Stimulated activated CD4-positive, alpha-beta T cell treated with anti-CD3 and anti-CD28 coated beads, Interleukin-1b, Interleukin-23, amount 100 ng/mL, for 48 hours (primary cell): Measurements from ENCODE around the gene MAPK8.

Source experiments
- DNase-seq: peaks from one replicate; pipeline ENCODE4 v3.0.0-alpha.2; 2020

The MAPK8 gene

DNA sequence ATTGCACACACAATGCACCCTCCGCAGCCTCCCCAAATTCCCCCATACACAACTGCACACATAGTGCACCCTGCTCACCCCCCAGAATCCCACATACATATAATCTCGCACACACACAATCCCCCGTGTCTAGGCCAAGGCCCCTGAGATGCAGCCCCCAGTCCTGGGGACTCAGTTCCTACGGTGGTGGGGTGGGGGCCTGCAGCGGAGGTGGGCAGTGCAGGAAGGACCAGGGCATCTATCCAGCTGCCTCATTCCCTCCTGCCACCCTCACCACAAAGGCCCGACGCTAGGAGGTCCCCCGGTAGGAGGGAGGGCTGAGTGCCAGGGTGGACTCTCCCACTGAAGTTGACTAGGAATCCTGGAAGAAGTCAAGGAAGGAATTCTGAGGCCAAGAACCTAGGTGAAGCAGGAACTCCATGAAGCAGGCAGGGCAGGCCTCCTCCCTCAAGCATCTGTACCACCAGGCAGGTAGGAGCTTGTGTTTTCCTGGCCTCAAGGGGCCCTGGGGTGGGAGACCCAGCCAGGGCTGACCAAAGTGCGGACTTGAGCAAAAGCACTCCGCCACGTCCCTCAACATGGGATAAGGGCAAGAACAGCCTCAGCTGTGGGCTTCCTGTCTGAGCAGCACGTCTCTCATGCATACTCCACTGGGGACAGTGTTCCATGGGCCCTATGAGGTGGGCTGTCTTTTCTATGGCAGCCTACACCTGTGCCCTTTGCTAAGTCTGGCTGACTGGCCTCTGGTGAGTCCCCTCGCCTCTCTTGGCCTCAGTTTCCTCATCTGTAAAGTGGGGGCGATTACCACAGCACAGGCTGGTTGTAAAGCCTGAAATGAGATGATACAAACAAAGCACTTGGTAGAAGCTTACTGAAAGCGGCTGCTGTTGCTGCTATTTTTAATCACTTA is 145.7 kb downstream of the MAPK8 start:
- no peak for DNase-seq

DNA sequence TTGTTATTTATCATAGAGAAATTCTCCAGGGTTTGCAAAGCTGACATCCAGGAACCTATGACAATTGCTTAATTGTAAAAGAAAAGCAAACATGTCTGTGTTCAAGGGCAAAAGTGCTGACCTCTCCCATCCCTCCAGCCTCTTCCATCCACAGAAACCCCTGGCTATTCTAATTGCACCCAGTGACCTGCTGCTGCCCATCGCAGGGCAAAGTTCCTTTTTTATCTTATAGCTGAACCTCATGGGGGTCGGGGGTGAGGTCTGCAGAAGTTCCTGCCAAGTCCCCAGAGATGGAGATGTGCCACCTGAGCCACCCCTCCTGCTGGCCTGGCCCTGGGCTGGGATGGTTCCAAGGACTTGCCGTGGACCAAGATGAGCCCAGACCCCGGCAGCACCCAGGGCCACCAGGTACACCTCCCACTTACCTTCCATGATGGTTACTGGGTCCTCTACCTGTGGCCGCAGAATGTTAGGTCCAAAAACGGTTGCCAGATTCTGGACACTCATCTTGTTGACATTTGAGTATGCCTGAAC is 146.5 kb downstream of the MAPK8 start:
- no peak for DNase-seq

DNA sequence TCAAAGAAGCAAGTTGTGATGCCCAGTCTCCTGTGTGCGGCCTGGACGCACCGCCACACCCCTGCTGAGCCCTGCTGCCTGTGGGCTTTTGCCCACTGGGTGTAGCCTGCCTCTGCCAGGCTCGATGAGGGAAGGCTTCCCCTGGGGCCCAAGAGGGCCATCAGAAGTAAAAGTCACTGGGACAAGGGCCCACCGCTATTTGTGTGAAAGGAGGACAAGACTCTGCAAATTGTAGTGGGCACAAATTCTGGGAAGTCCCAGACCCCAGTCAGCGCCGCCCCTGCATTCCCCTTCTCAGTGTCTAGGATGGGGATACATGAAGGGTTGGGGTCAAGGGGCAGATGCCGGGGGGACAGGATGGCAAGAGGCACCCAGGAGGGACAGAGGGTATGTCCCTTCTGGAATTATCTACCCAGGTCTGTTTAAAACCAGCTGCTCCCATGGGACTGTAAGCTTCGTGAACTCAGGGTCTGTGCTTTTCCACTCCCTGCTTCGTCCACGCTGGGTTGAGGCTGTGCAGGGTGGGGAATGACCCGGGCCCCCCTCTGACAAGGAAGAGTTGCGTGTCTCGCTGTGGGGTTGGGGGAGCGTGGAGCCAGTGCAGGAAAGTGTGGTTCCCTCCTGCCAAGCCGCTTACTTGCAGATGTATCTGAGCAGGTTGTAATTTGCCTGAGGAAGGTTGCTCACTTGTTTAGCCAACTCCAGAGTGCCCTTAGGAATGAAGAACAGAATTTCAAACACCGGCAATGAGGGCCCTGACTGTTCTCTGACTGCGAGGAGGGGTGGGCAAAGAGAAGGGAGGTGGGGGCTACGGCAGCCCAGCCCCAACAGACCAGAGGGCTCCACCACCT is 147.2 kb downstream of the MAPK8 start:
- DNase-seq: no peak

DNA sequence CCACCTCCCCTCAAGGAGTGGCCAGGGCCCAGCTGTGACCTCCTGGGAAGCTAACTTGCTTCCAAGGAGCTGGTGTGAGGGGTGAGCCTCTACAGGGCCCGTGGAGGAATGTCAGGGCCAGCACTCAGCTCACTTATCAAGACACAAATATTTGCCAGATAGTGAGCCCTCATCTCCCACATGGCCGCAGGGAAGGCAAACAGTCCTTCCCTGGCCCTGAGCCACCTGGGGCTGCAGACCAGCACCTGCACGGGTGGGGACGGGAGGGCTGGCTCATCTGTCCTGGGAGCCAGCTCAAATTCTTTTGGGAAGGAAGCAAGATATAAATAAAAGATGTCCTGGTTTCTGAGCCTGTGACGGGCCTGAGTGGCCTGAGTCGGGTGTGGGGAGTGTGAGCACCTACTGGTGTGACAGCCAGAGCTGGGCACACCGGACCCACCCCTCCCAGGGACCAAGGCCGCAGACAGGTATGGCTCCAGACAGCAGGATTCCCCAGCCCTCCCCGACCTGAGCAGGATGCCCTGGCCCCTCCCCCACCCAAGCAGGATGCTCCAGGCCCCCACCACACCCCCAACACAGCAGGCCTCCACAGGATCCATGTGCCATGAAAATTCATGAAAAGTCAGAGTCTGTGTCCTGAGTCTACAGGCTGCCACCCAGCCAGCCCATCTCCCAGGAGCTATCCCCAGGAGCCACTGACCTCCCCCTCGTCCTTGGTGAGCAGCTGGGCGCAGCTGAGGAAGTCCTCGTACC is 148.0 kb downstream of the MAPK8 start:
- no peak for DNase-seq

DNA sequence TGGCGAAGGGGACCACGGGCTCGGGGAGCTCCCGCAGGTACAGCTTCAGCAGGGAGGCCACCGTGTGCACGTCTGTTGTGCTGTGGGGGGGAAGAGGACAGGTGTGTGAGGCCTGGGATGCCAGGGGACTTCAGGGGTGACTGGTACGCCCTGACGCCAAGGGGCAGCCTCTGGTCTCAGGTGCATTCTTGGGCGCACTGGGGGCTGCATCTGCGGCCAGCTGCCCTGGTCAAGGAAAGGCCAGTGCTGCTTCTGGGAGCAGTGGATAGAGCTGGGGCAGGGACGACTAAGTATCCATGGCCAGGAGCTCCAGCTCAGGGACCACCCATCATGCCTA is 148.5 kb downstream of the MAPK8 start:
- DNase-seq: no peak

DNA sequence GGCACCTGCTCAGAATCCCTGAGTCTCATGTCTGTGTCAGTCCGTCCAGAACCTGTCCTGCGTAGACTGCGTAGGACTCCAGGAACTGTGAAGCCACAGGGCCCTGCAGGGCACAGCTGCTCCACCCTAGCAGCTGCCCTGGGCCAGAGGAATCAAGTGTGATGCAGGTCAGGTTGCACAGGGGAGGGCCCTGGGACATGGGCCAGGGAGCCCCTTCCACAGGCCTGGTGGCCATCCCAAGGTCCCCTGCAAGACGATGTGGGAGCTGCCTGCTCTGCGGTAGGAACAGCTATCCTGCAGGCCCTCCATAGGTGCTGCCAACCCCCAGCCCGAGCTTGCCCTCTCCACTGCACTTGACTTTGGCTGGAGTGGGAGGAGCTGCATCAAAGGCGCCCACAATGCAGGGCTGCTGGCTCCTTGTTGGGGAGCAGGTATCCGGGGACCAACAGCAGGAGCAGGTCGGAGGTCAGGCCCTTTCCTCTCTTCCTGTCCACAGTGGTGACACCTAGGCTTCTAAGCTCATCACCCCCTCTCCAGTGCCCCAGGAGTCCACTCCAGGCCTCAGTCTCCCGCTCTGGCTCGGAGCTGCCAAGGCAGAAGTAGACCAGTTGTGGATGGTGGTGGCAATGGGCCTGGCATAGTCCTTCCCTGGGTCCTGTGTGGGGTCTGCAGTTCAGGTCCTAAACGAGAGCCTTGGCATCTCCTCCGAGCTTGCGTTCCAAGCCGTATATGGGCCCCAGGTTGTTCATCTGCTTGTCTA is 149.1 kb downstream of the MAPK8 start:
- DNase-seq: no peak

DNA sequence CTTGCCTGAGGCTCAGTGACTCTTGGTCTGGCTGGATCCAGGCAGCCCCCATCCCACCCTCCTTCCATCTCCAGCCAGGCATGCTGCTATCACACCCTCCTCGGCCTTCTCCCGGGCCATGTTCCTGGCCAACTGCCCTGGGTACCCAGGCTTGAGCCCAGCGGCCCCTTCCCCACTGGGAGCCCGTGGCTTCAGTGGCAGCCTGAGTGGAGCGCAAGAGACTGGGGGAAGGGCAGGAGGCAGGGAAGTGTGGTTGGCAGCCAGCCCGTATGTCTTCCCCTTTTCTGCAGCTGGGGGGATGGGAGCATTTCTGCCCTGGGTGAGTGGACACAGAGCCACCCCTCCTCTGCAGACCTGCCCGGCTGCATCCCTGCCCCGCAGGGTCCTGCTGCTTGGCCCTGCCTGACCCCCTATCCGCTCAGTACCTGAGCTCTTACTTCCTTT is 149.9 kb downstream of the MAPK8 start:
- no peak for DNase-seq

DNA sequence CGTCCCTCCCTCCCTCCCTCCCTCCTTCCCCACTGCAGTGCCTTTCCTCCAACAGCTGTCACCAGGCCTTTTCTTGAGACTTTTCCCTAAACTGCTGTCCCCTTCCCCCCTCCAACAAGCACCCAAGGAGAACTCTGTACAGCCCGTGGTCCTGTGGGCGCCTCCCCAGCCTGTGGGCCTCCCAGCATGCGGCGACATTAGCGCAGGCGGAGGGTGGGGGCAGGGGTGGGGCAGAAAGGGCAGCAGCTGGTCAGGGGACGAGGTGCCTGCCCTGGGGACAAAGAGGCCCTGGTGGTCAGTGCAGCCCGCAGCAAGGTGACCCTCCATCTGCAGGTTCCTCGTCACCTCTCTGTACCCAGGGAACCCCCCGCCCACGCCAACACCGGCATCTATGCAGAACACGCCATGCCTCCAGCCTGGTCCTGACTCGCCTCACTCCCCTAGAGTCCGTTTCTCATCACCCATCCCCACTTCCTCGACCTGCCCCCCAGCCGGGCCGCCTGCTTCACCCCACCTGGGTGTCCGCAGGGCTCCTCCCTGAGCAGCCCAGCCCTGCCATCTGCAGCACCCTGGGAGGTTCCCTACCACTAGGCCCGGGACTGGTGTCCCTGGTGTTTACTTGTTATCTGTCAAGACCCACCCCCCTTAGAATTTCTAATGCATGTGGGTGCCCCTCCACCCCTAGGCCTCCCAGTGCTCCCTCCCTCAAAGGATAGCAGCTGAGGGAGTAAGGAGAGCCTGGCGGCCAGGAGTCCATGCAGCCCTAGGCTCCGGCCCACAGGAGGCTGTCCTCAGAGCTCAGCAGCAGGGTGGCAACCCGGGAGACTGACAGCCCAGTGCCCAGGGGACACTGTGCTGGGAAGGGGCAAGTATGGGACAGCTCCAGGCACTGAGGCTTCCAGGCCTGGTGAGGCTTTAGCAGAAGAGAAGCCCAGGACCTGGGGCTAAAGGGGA is 150.6 kb downstream of the MAPK8 start:
- DNase-seq: no peak

DNA sequence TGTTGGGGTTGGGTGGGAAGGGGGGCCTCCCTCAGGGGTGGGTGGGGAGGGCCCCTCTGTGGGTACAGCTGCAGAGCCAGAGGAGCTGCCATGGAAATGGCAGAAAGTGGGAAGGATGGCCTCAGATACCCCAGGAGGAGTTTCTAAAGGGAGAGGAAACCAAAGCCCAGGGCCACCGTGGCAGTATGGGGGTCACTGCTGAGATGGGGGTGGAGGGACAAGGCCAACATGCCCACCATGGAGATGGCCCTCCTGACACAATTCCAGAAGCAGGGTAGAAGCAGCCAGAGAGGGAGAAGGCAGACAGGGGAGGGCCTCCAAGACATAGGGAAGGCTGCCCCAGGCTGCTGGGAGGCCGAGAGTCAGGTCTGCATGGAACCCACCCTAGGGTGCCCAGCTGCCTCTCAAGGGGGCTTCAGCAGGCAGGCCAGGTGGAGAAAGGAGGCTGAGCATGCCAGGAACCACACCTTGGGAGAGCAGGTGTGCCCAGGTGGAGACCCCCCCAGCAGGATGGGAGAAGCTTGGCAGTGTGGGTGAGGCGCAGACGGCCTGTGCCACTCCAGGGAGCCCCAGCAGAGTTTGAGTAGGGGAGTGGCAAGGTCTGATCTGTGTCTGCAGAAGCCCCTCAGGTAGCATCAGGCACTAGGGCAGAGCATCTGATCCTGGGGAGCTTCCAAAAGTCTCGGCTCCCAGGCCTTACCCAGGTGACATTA is 151.6 kb downstream of the MAPK8 start:
- DNase-seq: no peak

DNA sequence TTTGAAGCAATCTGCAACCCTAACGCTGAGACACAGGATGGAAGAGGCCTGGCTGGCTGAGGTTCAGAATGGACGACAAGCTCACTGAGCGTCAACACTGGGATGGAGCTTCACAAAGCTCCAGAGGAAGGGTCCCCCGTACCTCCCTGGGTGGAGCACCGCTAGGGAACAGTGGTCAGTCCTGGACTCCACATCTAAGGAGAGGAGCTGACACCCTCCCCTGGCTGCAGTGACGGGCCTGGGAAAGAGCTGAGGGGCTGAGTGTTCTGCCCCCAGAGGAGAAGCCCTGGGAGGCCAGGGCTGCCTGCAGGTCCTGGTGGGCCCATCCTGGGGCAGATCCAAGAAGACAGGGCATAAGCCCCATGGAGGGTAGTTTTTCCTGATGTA is 152.2 kb downstream of the MAPK8 start:
- no peak for DNase-seq

DNA sequence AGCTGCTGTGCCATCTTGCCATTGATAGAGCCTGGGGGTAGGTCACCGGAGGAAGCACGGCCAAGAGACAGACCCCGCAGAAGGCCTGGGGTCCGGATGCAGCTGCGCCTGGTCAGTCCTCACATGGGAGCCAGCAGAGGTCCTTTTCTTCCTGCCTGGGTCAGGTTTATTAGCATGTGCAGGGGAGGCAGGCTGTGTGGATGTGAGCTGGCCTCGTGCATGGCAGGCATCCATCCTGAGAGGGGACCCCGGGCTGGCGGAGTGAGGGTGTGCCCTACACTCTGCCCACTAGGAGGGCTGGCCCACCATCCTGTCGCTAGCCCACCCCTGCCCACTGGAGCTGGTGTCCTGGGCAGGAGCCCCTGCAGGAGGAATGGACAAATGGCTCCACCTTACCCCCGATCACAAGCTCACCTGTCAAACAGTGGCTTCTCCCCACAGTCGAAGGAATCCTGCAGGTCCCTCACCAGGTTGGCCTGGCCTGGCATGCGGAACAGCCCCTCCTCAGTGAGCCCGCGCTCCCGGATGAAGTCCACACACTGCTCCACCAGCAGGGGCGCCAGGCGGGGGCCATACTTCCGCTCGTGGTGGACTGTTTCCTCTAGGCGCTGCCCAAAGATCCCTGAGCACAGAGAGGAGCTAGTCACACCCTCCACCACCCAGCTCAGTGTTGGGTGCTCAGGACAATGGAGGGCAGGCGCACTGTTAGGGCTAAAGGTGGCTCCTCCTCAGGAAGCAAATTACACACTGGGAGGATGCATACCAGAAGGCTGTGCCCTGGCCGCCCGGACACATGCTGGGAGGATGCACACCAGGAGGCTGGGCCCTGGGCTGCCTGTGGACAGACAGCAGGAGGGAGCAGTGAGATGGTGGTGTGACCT is 153.0 kb downstream of the MAPK8 start:
- no peak for DNase-seq

DNA sequence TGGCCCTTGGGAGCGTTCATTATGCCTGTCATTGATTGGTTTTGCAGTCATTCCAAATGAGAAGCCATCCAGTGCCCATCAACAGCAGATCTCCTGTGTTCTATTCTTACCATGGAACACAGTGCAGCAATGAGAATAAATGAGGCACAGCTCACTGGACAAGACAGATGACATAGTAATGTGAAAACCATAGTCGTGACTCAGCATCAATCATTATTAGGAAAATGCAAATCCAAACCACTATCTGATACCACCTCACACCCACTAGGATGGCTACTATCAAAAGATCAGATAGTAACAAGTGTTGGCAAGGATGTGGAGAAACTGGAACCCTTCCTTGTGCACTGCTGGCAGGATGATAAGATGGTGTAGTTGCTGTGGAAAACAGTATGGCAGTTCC is 153.7 kb downstream of the MAPK8 start:
- no peak for DNase-seq

DNA sequence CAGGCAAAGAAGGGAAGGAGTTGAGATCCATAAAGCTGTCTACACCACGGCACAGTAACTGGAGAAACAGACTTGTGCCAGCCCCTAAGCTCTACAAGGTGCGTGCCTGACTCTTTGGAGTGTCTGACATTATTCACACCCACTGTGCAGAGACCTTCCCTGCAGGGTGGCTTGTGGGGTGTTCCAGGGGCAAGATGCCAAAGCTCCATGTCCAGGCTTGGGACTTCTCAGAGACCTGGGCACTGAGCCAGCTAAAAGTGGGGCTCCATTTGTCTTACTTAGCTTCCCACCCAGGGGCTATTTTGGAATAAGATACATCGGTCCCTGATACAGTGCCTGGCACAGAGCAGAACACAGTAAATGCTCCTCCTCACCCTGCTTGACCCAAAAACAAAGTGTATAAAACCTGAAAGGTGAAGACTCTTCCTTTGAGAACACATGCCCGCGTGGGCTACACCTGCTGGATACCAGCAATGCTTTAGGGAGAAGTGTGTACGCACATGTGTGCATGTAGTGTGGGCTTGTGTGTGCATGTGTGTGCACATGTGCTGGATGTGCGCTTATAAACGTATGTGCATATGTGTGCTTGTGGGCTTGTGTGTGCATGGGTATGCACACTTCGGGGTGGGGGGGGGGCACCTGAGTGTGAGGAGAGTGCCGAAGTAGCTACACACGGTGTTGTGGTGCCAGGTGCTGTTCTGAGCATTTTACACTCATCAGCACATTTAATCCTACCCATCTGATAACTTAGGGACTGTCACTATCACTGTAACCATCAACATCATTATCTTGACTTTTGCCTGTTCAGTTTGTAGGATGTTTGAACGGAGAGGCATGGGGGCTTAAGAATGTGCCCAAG is 155.4 kb downstream of the MAPK8 start:
- DNase-seq: no peak

DNA sequence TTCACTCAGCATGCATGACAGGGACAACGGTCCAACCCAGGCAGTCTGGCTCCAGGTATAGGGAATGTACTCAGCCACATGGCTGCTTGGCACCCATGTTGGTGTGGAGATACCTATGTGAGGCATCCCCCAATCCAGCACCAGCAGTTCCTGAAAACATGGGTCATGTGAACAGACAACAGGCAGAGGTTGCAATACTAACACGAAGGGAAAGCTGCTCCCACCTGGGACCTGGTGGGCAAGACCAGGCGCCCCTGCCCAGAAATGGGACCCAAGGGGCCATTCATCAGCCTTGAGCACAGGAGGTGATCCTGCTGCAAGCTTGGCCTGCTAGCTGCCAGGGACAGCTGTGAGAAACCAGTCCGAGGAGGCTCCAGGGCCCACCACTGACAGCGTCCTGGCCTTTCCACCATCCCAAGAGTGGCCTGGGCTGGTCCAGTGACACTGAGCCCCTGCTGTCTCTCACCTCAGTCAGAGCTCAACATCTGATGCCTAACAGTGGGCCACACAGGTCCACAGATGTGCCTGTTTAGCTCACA is 156.1 kb downstream of the MAPK8 start:
- no peak for DNase-seq

DNA sequence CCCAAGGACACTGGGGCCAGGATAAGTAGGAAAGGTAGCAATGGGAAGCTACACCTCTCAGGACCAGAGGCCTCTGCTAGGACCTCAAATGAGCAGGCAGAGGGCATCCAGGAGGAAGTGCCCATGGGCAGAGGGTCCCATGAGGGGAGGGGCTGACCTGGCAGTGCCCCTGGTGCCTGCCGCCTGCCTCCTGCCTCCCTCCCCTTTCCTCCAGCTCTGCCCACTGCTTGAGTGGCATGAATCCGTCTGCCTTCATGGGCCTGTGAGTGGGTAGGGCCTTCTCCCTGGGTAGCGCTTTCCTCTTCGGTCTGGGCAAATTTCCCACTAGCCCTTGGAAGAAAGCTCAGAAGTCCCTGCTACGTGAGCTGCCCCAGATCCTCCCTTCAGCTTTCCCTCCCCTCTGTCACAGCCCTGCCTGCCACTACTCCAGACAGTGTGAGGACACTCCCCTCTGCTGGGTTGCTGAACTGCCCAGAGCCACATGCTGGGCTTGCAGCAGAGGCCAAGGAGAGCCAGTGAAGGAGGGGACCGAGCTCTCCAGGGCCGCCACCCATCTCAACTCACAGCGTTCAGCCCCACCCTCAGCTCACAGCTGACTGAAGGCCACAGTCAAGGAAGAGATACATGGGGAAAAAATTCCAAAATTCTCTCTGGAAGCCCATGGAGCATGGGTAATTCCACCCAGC is 157.0 kb downstream of the MAPK8 start:
- no peak for DNase-seq

DNA sequence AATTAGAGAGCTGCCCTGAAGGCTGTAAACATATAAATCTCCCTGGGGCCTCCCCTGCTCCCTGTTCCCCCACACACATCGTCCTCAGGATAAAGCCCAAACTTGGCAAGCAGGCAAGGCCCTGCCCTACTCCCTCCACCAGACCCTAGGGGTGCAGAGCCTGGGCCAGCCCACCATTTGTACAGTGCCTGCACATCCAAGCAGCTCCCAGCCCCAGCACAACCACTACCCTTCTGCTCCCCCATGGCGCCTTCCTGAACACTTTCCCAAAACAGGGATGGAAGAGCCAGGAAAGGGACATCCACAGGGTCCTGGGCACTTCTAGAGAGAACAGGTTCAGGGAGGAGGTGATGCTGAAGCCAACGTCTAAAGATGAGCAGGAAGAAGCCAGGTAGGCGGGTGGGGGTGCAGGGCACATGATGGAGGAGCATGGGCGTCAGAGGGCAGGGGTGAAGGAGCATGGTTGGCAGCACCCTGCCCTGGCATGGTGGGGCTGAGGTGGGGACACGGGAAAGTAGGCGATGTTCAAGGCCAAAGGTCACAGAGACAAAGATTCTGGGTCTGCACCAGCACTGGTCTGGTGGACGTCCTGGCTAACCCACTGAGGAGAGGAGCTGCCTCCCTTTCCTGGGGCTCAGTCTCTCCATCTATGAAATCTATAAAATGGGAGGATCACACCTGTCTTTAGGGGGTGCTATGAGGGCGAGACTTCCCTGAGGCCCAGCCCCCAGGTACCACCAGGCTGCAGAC is 157.8 kb downstream of the MAPK8 start:
- DNase-seq: no peak
